Ishikawa (cell line): ENCODE measurements around the gene OSCP1.

Experiments used
- CEBPB ChIP-seq: IDR thresholded peaks from 2 replicates; pipeline ENCODE4 v1.6.1; 2012
- CREB1 ChIP-seq: IDR thresholded peaks from 2 replicates; pipeline ENCODE4 v1.6.1; 2012; ENCODE audit warnings: low read depth
- EGR1 ChIP-seq: IDR thresholded peaks from 2 replicates; pipeline ENCODE4 v1.6.1; 2012
- EP300 ChIP-seq: IDR thresholded peaks from 2 replicates; pipeline ENCODE4 v1.6.1; 2012; ENCODE audit warnings: borderline replicate concordance
- FOXM1 ChIP-seq: IDR thresholded peaks from 2 replicates; pipeline ENCODE4 v1.6.1; 2012; ENCODE audit warnings: low read depth, borderline replicate concordance
- MAX ChIP-seq: IDR thresholded peaks from 2 replicates; pipeline ENCODE4 v1.6.1; 2012
- NFIC ChIP-seq: IDR thresholded peaks from 2 replicates; pipeline ENCODE4 v1.6.1; 2012
- RAD21 ChIP-seq: IDR thresholded peaks from 2 replicates; pipeline ENCODE4 v1.6.1; 2012; ENCODE audit warnings: low read depth
- REST ChIP-seq: IDR thresholded peaks from 2 replicates; pipeline ENCODE4 v1.6.1; 2012; ENCODE audit warnings: low read depth, mild to moderate bottlenecking
- TAF1 ChIP-seq: IDR thresholded peaks from 2 replicates; pipeline ENCODE4 v1.6.1; 2012; ENCODE audit warnings: low read depth, mild to moderate bottlenecking
- TCF12 ChIP-seq: IDR thresholded peaks from 2 replicates; pipeline ENCODE4 v1.6.1; 2012; ENCODE audit warnings: low read depth
- TEAD4 ChIP-seq: IDR thresholded peaks from 2 replicates; pipeline ENCODE4 v1.6.1; 2012
- YY1 ChIP-seq: IDR thresholded peaks from 2 replicates; pipeline ENCODE4 v1.6.1; 2012; ENCODE audit warnings: low read depth
- ZBTB7A ChIP-seq: IDR thresholded peaks from 2 replicates; pipeline ENCODE4 v1.6.1; 2012; ENCODE audit warnings: low read depth
- TF ChIP-seq, protein P1 (sequence below): IDR thresholded peaks from 2 replicates; pipeline ENCODE4 v1.6.1; 2012

OSCP1 gene

GRCh38 chr1:36419140-36419539, 31.1 kb downstream of the OSCP1 start:
- no peak for TF ChIP-seq TCF12
- no peak for TF ChIP-seq YY1
- TF ChIP-seq CEBPB = no peak
- no peak for TF ChIP-seq REST
- no peak for TF ChIP-seq TAF1
- TF ChIP-seq RAD21 = no peak
- no peak for TF ChIP-seq MAX
- no peak for TF ChIP-seq ZBTB7A
- TF ChIP-seq, protein P1, sequence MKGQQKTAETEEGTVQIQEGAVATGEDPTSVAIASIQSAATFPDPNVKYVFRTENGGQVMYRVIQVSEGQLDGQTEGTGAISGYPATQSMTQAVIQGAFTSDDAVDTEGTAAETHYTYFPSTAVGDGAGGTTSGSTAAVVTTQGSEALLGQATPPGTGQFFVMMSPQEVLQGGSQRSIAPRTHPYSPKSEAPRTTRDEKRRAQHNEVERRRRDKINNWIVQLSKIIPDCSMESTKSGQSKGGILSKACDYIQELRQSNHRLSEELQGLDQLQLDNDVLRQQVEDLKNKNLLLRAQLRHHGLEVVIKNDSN = no peak

DNA sequence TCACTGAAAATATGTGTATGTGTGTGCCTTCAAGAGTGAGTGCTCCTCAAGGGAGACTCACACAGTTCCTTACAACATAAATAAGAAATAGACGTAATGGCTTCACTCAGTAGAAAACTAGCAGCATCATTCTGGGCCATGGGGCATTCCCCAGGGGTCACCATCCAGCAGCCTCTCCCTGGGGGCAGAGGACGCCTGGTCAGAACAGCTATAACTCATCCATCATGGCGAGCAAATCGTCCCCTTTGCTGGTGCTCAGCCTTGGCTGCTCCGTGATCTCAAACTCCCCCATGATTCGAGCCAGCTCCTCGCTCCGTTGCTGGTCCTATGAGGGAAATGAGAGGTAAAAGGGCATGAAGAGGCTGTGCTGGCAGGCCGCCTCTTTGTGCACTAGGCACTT, 32.3 kb downstream of the OSCP1 start:
- no peak for TF ChIP-seq TAF1

DNA sequence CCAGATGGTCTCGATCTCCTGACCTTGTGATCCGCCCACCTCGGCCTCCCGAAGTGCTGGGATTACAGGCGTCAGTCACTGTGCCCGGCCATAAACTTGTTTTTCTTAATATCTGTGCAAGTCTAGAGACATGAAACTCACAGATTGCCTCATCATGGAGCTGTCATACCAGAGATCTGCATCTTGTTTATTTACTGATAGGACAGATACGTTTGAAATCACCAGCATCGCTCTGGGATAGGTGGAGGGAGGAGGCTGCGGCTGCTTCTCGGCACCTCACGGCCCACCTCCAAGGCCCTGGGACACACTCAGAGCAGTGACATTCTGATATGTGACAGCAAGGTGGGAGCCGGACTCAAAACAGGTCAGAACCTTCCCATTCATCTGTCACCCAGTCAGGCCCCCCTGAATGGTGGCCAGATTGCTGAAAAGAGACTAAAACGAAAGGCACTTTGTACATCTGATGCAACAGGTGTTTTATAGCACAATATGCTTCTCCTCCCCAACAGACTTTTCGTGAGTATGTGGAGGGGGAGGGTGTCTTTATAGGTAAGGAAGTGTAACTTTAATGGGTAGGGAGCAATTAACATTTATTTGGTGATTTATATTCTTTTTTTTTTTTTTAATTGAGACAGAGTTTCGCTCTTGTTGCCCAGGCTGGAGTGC, 34.5 kb downstream of the OSCP1 start:
- no peak for TF ChIP-seq CREB1
- TF ChIP-seq EP300 = no peak
- no peak for TF ChIP-seq NFIC
- no peak for TF ChIP-seq TEAD4
- TF ChIP-seq TCF12 = no peak
- no peak for TF ChIP-seq TAF1
- no peak for TF ChIP-seq EGR1
- TF ChIP-seq, protein P1 = no peak
- TF ChIP-seq CEBPB = no peak
- TF ChIP-seq REST = no peak
- TF ChIP-seq MAX = no peak
- no peak for TF ChIP-seq RAD21
- no peak for TF ChIP-seq FOXM1
- TF ChIP-seq ZBTB7A = no peak

DNA sequence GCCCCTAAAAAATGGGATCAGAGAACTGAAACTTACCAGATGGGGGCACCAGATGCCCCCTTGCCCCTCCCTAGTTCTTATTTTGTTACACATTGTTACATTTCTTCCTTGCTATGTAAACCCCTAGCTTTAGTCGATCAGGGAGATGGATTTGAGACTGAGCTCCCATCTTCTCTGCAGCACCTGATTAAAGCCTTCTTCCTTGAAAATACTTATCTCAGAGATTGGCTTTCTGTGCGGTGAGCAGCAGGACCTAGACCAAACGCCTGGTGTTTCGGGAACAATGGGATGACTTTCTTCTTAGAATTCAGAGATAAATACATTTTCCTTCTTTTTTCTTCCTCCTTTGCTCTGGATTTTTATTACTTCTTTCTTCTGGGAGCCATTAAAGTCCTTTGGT, 35.9 kb downstream of the OSCP1 start:
- TF ChIP-seq EP300 (no peak), YY1 (no peak), MAX (no peak), CREB1 (no peak), FOXM1 (no peak), TCF12 (no peak), TAF1 (no peak), CEBPB (no peak), NFIC (no peak), REST (no peak)
- TF ChIP-seq, protein P1 = no peak
